Tibial nerve (tissue), 4 donors: Measurements from ENCODE around the gene TCIRG1. TPM values are rescaled to one million over a fixed set of nuclear protein-coding genes. Genes with fewer than 3 reads are reported as not detected.
A peak's percentile ranks its signal among the peaks of the same experiment; 100 is the strongest.

Experiments
- DNase-seq, 2 donors: peaks; one replicate each; pipeline ENCODE4 v3.0.0-alpha.2; 2019; ENCODE audit warnings: low spot score in 2 of 2
- H3K27ac ChIP-seq, 4 donors: fragments of 200-600 bp; sonication (generic) in 3 of 4; one replicate each; pipeline ENCODE4 v1.5.1; 2017 to 2019; ENCODE audit warnings: mild to moderate bottlenecking in 1 of 4
- H3K27me3 ChIP-seq, 2 donors: fragments of 200-600 bp; sonication (generic) in 1 of 2; one replicate each; pipeline versions ENCODE4 v1.5.1 to v1.6.0; 2017 to 2019
- H3K36me3 ChIP-seq, 3 donors: fragments of 200-600 bp; sonication (generic); one replicate each; pipeline ENCODE4 v1.5.1; 2018 to 2019
- H3K4me1 ChIP-seq, 4 donors: fragments of 200-600 bp; sonication (generic) in 3 of 4; one replicate each; pipeline ENCODE4 v1.5.1; 2017 to 2019
- H3K4me3 ChIP-seq, 4 donors: fragments of 200-600 bp; sonication (generic) in 3 of 4; one replicate each; pipeline ENCODE4 v1.5.1; 2017 to 2019; ENCODE audit warnings: mild to moderate bottlenecking in 1 of 4, moderate library complexity in 1 of 4
- H3K9me3 ChIP-seq, 4 donors: fragments of 200-600 bp; sonication (generic) in 3 of 4; one replicate each; pipeline ENCODE4 v1.5.1; 2017 to 2019
- EP300 ChIP-seq, 2 donors: sonication (generic); formaldehyde crosslinking; IDR thresholded peaks; one replicate each; pipeline ENCODE4 v1.6.1; 2017; ENCODE audit warnings: antibody characterized with exemption in 2 of 2, mild to moderate bottlenecking in 1 of 2
- POLR2A ChIP-seq, 2 donors: fragments of 450-650 bp; IDR thresholded peaks; one replicate each; pipeline ENCODE4 v1.6.1; 2017; ENCODE audit warnings: antibody characterized with exemption in 2 of 2, mild to moderate bottlenecking in 2 of 2, moderate library complexity in 2 of 2
- WGBS, 2 donors: methylation state at CpG; one replicate each; pipeline ENCODE4 v1.1.5; 2018; 5-methylcytosine and 5-hydroxymethylcytosine counted together
- total RNA-seq, 4 donors: library from RNA; depleted of rRNA; stranded (reverse); fragments of >200 nt; gene quantifications; one replicate each; pipeline ENCODE4 v1.1.0, GENCODE V29; 2016
- TF ChIP-seq, protein P1 (sequence below), 5 experiments: fragments of 200-600 bp in 3 of 5; fragments of 450-650 bp in 2 of 5; sonication (generic) in 3 of 5; IDR thresholded peaks; one replicate each; pipeline ENCODE4 v1.5.1; 2016 to 2019; ENCODE audit warnings: antibody characterized with exemption in 5 of 5, mild to moderate bottlenecking in 3 of 5, moderate library complexity in 2 of 5

TCIRG1 gene
- total RNA-seq, 4 donors from 2014 or later = 142 to 439 (median 183) TPM

DNA sequence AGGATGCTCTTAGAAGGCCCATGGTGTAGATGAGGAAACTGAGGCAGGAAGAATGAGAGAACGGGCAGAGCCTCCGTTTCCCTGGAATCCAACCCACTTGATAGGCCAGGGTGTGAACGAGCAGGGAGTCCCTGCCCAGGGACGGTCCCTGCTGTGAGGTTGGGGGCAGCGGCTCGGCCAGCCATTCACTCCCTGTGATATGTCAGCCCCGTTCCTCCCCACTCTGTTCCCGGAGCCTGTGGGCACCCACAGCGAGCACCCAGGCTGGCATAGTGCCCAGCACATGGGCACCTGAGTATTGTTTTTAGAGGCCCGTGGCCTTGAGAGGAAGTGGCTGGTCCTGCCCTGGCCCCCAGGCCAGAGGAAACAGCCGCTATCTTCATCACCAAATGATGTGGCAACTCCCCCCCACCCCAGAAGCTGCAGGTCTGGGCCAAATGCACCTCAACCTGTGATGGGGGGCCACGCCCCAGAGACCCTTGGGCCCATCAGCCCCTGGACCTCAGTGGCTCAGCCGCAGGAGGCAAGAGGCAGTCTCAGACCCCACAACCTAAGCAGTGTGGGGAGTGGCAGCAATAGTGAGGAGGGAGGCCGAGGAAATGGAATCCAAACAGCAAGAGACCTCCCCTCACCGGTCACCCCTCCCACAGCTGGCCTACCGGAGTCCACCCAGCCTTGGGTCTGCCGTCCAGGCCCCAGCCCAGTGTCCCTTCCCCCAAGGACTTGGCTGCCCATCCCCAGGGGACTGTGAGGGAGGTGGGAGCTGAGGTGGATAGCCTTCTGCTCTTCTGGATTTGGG, 26.6 kb upstream of the TCIRG1 start:
- DNase-seq = no peak
- H3K36me3 ChIP-seq = peaks cover 0 to 12% (median 0%) of the 10 kb centered on the region in 3 donors
- no peak overlapping the region for H3K4me3 ChIP-seq
- H3K27me3 ChIP-seq = no peaks in the 10 kb centered on the region
- H3K27ac ChIP-seq = peak overlapping the region; percentile 93 to 98 (median 96)
- no peaks in the 10 kb centered on the region for H3K9me3 ChIP-seq
- peaks cover 0 to 96% (median 75%) of the 10 kb centered on the region in 4 donors for H3K4me1 ChIP-seq
- TF ChIP-seq, protein P1, sequence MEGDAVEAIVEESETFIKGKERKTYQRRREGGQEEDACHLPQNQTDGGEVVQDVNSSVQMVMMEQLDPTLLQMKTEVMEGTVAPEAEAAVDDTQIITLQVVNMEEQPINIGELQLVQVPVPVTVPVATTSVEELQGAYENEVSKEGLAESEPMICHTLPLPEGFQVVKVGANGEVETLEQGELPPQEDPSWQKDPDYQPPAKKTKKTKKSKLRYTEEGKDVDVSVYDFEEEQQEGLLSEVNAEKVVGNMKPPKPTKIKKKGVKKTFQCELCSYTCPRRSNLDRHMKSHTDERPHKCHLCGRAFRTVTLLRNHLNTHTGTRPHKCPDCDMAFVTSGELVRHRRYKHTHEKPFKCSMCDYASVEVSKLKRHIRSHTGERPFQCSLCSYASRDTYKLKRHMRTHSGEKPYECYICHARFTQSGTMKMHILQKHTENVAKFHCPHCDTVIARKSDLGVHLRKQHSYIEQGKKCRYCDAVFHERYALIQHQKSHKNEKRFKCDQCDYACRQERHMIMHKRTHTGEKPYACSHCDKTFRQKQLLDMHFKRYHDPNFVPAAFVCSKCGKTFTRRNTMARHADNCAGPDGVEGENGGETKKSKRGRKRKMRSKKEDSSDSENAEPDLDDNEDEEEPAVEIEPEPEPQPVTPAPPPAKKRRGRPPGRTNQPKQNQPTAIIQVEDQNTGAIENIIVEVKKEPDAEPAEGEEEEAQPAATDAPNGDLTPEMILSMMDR (IDR thresholded peaks at IDR 0.05) = no peak
- no peak for TF ChIP-seq POLR2A (IDR thresholded peaks at IDR 0.05)
- no peak for TF ChIP-seq EP300 (IDR thresholded peaks at IDR 0.05)
- 59 to 66% methylated on average over 15 to 17 of the region's 17 CpGs for WGBS, 2 donors

DNA sequence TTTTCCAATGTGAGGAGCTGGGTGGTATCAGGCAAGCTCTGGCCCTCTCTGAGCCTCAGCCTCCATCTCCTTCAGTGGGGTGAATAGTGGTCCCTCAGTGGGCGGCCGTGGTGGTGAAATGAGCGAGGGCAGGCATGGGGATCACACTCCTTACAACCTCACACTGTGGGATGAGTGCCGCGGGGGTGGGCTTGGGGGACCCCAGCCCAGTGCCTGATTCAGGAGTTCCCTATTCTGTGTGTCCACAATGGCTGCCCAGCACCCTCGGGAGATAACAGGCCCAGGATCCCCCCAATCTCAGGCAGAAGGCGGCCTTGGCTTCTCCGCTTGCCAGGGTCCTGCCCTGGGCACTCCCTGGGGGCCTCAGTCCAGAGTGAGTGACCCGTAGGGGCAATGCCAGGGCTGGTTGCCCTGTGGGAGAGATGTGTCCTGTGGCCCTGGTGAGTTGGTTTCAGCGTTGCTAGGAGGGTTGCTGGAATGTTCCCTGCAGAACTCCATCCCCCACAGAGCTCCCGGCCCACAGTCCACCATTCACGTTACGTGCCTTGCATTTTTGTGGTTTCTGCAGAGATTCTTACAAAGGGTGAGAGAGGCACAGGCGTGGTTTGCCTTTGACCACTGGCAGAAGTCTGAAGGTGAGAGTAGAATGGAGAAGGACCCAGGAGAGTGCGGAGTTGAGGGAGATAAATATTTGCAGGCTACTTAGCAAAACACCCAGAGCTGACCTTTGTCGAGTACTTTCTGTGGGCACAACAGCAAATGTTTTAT, 25.8 kb upstream of the TCIRG1 start:
- 46 to 47% methylated on average over 13 to 16 of the region's 16 CpGs for WGBS, 2 donors
- H3K27me3 ChIP-seq = no peaks in the 10 kb centered on the region
- H3K4me3 ChIP-seq = no peak overlapping the region
- peak; percentile 50 to 89 for TF ChIP-seq EP300 (IDR thresholded peaks at IDR 0.05)
- TF ChIP-seq POLR2A (IDR thresholded peaks at IDR 0.05) = peak; percentile 10 to 43
- TF ChIP-seq, protein P1 (IDR thresholded peaks at IDR 0.05) = no peak
- peak; percentile 49 to 51 for DNase-seq
- peak overlapping the region; percentile 93 to 98 (median 96) for H3K27ac ChIP-seq
- no peaks in the 10 kb centered on the region for H3K9me3 ChIP-seq
- peaks cover 0 to 98% (median 81%) of the 10 kb centered on the region in 4 donors for H3K4me1 ChIP-seq
- peaks cover 0 to 12% (median 0%) of the 10 kb centered on the region in 3 donors for H3K36me3 ChIP-seq

DNA sequence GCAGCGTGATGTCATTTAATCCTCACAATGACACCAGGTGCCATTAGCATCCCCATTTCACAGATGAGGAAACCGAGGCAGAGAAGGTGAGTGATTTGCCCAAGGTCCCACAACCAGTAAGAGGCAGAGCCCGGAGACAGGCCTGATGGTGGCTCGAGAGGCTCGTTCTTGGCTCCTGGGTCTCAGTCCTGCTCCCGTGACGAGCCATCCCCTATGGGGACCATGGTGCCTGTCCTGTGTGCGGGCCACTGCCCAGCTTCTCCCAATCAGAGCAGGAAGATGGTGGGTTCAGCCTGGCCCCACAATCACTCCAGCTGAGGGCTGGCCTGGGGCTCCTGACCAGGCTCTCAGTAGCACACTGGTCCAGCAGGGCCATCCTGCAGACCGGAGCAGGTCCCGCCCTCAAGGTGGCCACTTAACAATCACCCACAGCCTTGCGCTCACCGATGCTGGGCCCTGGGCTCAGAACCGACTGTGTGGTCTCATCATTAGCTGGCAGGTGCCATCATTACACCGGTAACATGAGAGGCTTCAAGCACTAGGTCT, 25.1 kb upstream of the TCIRG1 start:
- Histone ChIP-seq H3K27me3 (no peaks in the 10 kb centered on the region), H3K27ac (peak overlapping the region; percentile 93 to 98 (median 96)), H3K4me1 (peaks cover 0 to 98% (median 77%) of the 10 kb centered on the region in 4 donors), H3K9me3 (no peaks in the 10 kb centered on the region), H3K4me3 (no peak overlapping the region), H3K36me3 (peaks cover 0 to 12% (median 0%) of the 10 kb centered on the region in 3 donors)
- TF ChIP-seq, protein P1 (IDR thresholded peaks at IDR 0.05) = no peak
- no peak for TF ChIP-seq EP300 (IDR thresholded peaks at IDR 0.05)
- DNase-seq = no peak
- 73 to 85% methylated on average over 13 to 14 of the region's 14 CpGs for WGBS, 2 donors

DNA sequence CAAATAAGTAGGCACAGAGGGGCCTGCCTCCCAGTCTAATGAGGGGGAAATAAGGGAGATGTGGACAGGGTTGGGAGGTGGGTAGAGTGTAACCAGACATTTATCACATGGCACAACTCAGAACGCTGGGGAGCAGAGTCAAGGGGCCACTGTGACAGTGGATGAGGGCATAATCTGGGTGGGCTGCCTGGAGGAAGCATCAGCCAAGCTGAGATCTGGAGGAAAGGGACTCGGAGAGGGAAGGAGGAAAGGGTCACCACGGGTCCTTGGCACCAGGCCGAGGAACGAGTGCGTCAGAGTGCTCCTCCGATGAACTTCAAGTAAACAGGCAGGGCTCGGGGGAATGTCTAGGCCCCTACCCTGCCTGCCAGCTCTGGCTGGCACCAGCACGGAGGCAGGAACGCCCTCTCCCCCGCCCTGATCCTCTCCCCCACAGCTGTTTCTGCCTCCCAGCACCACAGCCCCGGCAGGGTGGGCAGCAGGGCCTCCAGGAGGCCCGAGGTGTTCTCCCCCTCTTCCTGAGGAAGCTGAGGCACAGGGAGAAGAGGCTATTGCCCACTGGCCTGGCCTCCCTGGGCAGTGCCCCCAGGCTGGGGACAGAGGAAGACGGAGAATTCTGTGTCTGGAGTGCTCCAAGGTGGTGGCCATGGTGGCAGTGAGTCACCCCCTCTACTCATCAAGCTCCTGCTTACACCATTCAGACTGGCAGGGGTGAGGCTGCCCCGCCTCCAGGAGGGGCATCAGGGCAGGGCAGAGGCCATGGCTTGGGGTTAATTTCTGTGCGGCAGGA, 24.5 kb upstream of the TCIRG1 start:
- Histone ChIP-seq H3K4me1 (peaks cover 0 to 98% (median 71%) of the 10 kb centered on the region in 4 donors), H3K27me3 (no peaks in the 10 kb centered on the region), H3K4me3 (no peak overlapping the region), H3K36me3 (peaks cover 0 to 12% (median 0%) of the 10 kb centered on the region in 3 donors), H3K9me3 (no peaks in the 10 kb centered on the region), H3K27ac (peak overlapping the region; percentile 93 to 98 (median 96))
- TF ChIP-seq EP300 (IDR thresholded peaks at IDR 0.05) = peak; percentile 44 to 68
- no peak for TF ChIP-seq POLR2A (IDR thresholded peaks at IDR 0.05)
- TF ChIP-seq, protein P1 (IDR thresholded peaks at IDR 0.05) = no peak
- peak; percentile 61 for DNase-seq
- WGBS, 2 donors = 14 to 21% methylated on average over 9 to 11 of the region's 16 CpGs
